ENCODE measurements around the gene ADAMTS2. TPM values are rescaled to one million over a fixed set of nuclear protein-coding genes. Genes with fewer than 3 reads are reported as not detected.

ADAMTS2 gene
- total RNA-seq, 2 experiments from 2014 or later = not detected

- DNase-seq (no peak), ATAC-seq (ENCODE audit: low read depth) (no peak)
- no peak overlapping the region for H3K4me3 Mint-ChIP-seq
- H3K9me3 Mint-ChIP-seq = peaks cover 7% of the 10 kb centered on the region
- H3K36me3 Mint-ChIP-seq = no peaks in the 10 kb centered on the region
- no peaks in the 10 kb centered on the region for H3K4me1 Mint-ChIP-seq
- no peaks in the 10 kb centered on the region for H3K27me3 Mint-ChIP-seq
- POLR2A ChIA-PET = no interaction called here
- no peak overlapping the region for H3K27ac Mint-ChIP-seq
Observed at GRCh38 chr5:179301796-179302195, 43.5 kb downstream of the ADAMTS2 start.

GRCh38 chr5:179301376-179301775 lies 43.9 kb downstream of the ADAMTS2 start:
- no peak for ATAC-seq (ENCODE audit: low read depth)
- Mint-ChIP-seq H3K4me3 (no peak overlapping the region), H3K27ac (no peak overlapping the region), H3K27me3 (no peaks in the 10 kb centered on the region), H3K9me3 (peaks cover 7% of the 10 kb centered on the region), H3K36me3 (no peaks in the 10 kb centered on the region), H3K4me1 (no peaks in the 10 kb centered on the region)
- POLR2A ChIA-PET = no interaction called here
- no peak for DNase-seq

GRCh38 chr5:179300581-179301180 lies 44.6 kb downstream of the ADAMTS2 start:
- no peaks in the 10 kb centered on the region for H3K36me3 Mint-ChIP-seq
- H3K4me1 Mint-ChIP-seq = no peaks in the 10 kb centered on the region
- POLR2A ChIA-PET = no interaction called here
- ATAC-seq (ENCODE audit: low read depth) (no peak), DNase-seq (no peak)
- no peak overlapping the region for H3K27ac Mint-ChIP-seq
- no peak overlapping the region for H3K4me3 Mint-ChIP-seq
- no peaks in the 10 kb centered on the region for H3K27me3 Mint-ChIP-seq
- peaks cover 7% of the 10 kb centered on the region for H3K9me3 Mint-ChIP-seq

GRCh38 chr5:179298181-179298993 lies 46.9 kb downstream of the ADAMTS2 start:
- Mint-ChIP-seq H3K36me3 (no peaks in the 10 kb centered on the region), H3K9me3 (peaks cover 5% of the 10 kb centered on the region), H3K27ac (no peak overlapping the region), H3K4me3 (no peak overlapping the region), H3K27me3 (no peaks in the 10 kb centered on the region), H3K4me1 (no peaks in the 10 kb centered on the region)
- POLR2A ChIA-PET = no interaction called here
- ATAC-seq (ENCODE audit: low read depth) (no peak), DNase-seq (no peak)

GRCh38 chr5:179297486-179298180 lies 47.6 kb downstream of the ADAMTS2 start:
- POLR2A ChIA-PET = no interaction called here
- no peak for ATAC-seq (ENCODE audit: low read depth)
- no peak for DNase-seq
- Mint-ChIP-seq H3K9me3 (peaks cover 5% of the 10 kb centered on the region), H3K27me3 (no peaks in the 10 kb centered on the region), H3K27ac (no peak overlapping the region), H3K4me3 (no peak overlapping the region), H3K4me1 (no peaks in the 10 kb centered on the region), H3K36me3 (no peaks in the 10 kb centered on the region)

- POLR2A ChIA-PET = no interaction called here
- no peaks in the 10 kb centered on the region for H3K27me3 Mint-ChIP-seq
- H3K9me3 Mint-ChIP-seq = peaks cover 2% of the 10 kb centered on the region
- H3K36me3 Mint-ChIP-seq = no peaks in the 10 kb centered on the region
- H3K27ac Mint-ChIP-seq = no peak overlapping the region
- H3K4me1 Mint-ChIP-seq = no peaks in the 10 kb centered on the region
- H3K4me3 Mint-ChIP-seq = no peak overlapping the region
- ATAC-seq (ENCODE audit: low read depth) = no peak
- DNase-seq = no peak
Observed at GRCh38 chr5:179297026-179297425, 48.2 kb downstream of the ADAMTS2 start.

GRCh38 chr5:179296150-179296821 lies 49.0 kb downstream of the ADAMTS2 start:
- no peak for ATAC-seq (ENCODE audit: low read depth)
- H3K4me1 Mint-ChIP-seq = no peaks in the 10 kb centered on the region
- POLR2A ChIA-PET = no interaction called here

GRCh38 chr5:179295778-179296149 lies 49.5 kb downstream of the ADAMTS2 start:
- H3K36me3 Mint-ChIP-seq = no peaks in the 10 kb centered on the region
- DNase-seq = no peak
- POLR2A ChIA-PET = no interaction called here
- no peak for ATAC-seq (ENCODE audit: low read depth)
- peaks cover 2% of the 10 kb centered on the region for H3K9me3 Mint-ChIP-seq
- no peak overlapping the region for H3K27ac Mint-ChIP-seq
- no peaks in the 10 kb centered on the region for H3K27me3 Mint-ChIP-seq
- H3K4me3 Mint-ChIP-seq = no peak overlapping the region
- no peaks in the 10 kb centered on the region for H3K4me1 Mint-ChIP-seq

More at GRCh38 chr5:179296150-179296821, 49.0 kb downstream of the ADAMTS2 start:
- H3K27me3 Mint-ChIP-seq = no peaks in the 10 kb centered on the region
- DNase-seq = no peak
- no peaks in the 10 kb centered on the region for H3K36me3 Mint-ChIP-seq
- H3K9me3 Mint-ChIP-seq = peaks cover 2% of the 10 kb centered on the region
- H3K27ac Mint-ChIP-seq = no peak overlapping the region
- H3K4me3 Mint-ChIP-seq = no peak overlapping the region

- Mint-ChIP-seq H3K27ac (no peak overlapping the region), H3K4me3 (no peak overlapping the region), H3K9me3 (peaks cover 2% of the 10 kb centered on the region), H3K4me1 (no peaks in the 10 kb centered on the region), H3K27me3 (no peaks in the 10 kb centered on the region), H3K36me3 (no peaks in the 10 kb centered on the region)
- POLR2A ChIA-PET = no interaction called here
- no peak for DNase-seq
- ATAC-seq (ENCODE audit: low read depth) = no peak
Observed at GRCh38 chr5:179294891-179295777, 50.1 kb downstream of the ADAMTS2 start.

- no peaks in the 10 kb centered on the region for H3K4me1 Mint-ChIP-seq
- DNase-seq (no peak), ATAC-seq (ENCODE audit: low read depth) (no peak)
- peaks cover 2% of the 10 kb centered on the region for H3K9me3 Mint-ChIP-seq
- no peak overlapping the region for H3K4me3 Mint-ChIP-seq
- H3K36me3 Mint-ChIP-seq = no peaks in the 10 kb centered on the region
- peaks cover 2% of the 10 kb centered on the region for H3K27me3 Mint-ChIP-seq
- H3K27ac Mint-ChIP-seq = no peak overlapping the region
- POLR2A ChIA-PET = no interaction called here
Observed at GRCh38 chr5:179294131-179294780, 51.0 kb downstream of the ADAMTS2 start.

GRCh38 chr5:179292681-179293635 lies 52.3 kb downstream of the ADAMTS2 start:
- Mint-ChIP-seq H3K36me3 (no peaks in the 10 kb centered on the region), H3K9me3 (no peaks in the 10 kb centered on the region), H3K4me1 (no peaks in the 10 kb centered on the region), H3K4me3 (no peak overlapping the region), H3K27me3 (peaks cover 2% of the 10 kb centered on the region), H3K27ac (no peak overlapping the region)
- POLR2A ChIA-PET = no interaction called here
- ATAC-seq (ENCODE audit: low read depth) = no peak
- no peak for DNase-seq

- ATAC-seq (ENCODE audit: low read depth) (no peak), DNase-seq (no peak)
Observed at GRCh38 chr5:179292202-179292601, 53.1 kb downstream of the ADAMTS2 start.

More at GRCh38 chr5:179292202-179292601, 53.1 kb downstream of the ADAMTS2 start:
- no peaks in the 10 kb centered on the region for H3K36me3 Mint-ChIP-seq
- H3K27me3 Mint-ChIP-seq = peaks cover 2% of the 10 kb centered on the region
- no peaks in the 10 kb centered on the region for H3K4me1 Mint-ChIP-seq
- POLR2A ChIA-PET = no interaction called here
- no peak overlapping the region for H3K27ac Mint-ChIP-seq
- no peak overlapping the region for H3K4me3 Mint-ChIP-seq
- H3K9me3 Mint-ChIP-seq = no peaks in the 10 kb centered on the region
